Stimulated activated CD8-positive, alpha-beta memory T cell treated with anti-CD3 and anti-CD28 coated beads, Interleukin-7, amount 100 ng/mL, for 24 hours (primary cell): ENCODE results near the gene MRPS27.

Experiments
- DNase-seq: peaks from one replicate; pipeline ENCODE4 v3.0.0-alpha.2; 2020; ENCODE audit warnings: low read depth

MRPS27 gene

GRCh38 chr5:72319976-72320752 lies at the start of gene MRPS27, which contains the start of gene PTCD2:
Gene MRPS27, minus strand, starts transcription at chr5:72320240. Its CDS starts 19 bp downstream, at chr5:72320221.
Gene PTCD2, plus strand, starts transcription at chr5:72320373. Its CDS starts 10 bp downstream, at chr5:72320383.
- peak; percentile 85 for DNase-seq

GRCh38 chr5:72369711-72370110 lies 49.7 kb upstream of the MRPS27 start:
- no peak for DNase-seq

DNA sequence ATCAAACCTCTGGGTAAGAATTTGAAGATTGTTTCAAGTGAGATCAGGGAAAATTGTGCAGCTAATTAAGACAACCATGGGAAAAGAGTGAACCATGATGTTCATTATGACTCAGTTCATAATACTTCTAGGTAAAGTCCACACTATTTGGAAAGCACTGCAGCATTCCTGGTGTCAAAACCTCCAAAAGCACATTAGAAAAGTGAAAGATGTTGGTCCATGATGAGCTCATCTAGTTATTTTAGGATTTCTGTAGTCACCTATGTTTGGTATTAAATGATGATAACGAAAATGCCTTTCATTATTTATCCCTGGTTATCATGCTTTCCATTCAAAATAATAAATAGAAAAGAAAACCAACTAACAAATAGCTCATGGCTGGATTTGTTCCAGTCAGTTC lies 49.3 kb upstream of the MRPS27 start:
- DNase-seq: no peak

GRCh38 chr5:72368271-72368670 lies 48.2 kb upstream of the MRPS27 start:
- no peak for DNase-seq

DNA sequence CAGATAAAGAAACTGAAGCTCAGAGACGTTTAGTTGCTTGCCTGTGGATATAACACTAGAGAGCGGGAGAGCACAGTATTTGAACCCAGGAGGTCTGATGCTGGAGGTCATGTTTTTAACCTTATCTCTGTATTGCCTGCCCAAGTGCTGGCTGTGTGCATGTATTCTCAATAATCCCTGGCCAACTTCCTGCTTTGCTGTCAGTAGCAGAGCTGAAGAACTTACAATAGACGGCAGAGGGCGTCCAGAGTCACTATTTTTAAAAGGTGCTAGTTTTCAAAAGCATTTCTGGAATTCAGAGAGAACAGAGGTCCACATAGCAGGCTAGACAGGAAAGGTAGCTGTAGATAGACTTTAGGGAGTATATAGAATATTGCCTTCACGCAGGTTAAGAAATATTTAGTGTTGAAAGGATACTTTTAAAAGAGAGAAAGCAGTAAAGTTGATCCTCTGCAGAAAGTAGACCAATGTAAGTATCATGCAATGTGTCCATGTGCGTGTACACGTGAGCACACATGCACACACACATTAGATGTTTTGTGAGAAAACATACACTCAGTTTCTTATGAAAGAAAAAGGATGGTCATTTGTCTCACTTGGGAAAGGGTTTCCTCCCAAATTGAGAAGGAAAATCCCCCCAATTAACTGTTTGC lies 46.4 kb upstream of the MRPS27 start:
- DNase-seq: no peak

DNA sequence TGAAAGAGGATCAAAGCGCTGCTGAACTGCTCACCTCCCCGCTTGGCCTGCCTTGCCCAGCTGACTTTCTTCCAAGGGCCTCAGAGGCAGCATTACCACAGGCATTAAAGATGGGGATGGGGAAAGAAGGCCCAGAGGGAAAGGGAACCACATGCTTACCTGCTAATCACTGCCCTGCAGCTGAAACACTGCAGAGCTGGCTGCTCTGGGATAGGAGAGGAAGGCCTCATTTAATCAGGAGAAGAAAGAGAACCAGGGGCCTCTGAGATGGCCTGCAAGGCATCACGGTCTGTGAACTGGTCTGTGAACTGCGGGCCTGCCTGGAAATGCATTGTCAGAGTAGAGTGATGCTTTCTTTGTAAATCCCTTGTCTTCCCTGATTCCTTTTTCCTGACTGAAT lies 44.9 kb upstream of the MRPS27 start:
- no peak for DNase-seq

GRCh38 chr5:72364171-72364570 lies 44.1 kb upstream of the MRPS27 start:
- DNase-seq: no peak

GRCh38 chr5:72363166-72363802 lies 43.2 kb upstream of the MRPS27 start:
- no peak for DNase-seq

- no peak for DNase-seq
These were observed 39.8 kb upstream of the MRPS27 start for GRCh38 chr5:72359886-72360285.

GRCh38 chr5:72358925-72359324 lies 38.9 kb upstream of the MRPS27 start:
- DNase-seq: no peak

DNA sequence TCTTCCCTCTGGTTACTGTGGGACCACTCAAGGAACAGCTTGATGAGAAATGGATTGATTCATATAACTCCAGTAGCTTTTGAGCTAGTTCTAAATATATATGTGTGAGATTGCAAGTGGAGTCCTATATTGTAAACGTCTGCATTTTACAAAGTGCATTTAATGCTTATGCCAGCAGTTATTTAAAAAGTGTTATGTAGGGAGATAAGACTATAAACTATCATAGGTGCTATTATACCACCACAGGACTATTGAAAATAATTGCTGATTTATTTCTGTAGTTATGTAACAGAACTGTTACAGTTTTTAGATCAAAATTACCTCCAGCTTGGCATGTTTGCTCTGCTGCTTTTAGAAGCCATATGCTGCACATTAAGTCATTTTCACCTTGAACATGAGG lies 36.3 kb upstream of the MRPS27 start:
- no peak for DNase-seq

DNA sequence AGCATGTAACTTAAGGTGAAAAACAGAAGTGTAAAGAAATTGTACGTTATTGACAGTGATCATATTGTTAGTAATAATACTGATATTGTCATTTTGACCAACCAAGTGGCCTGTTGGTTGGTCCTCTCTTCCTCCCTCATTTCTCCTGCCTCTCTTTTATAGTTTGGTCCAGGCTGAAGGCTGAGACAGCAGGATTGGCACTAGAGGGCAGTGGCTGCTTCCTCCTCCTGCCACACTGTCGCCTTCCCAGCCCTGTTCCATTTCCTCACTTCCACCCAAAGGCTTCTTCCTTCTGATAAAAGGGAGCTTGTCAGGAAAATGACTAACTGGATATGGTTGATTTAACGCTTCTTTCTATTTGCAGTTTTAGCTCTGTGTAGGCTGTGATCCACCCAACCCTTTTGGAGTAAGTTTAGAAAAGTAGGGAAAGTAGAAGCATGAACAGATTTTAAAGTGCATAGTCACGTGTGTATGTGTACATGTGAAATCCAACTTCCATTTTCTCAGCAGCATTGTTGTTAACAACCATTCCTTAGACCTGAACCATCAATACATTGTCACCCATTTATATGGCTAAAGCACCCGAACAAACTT lies 35.8 kb upstream of the MRPS27 start:
- DNase-seq: no peak

GRCh38 chr5:72353046-72353445 lies 33.0 kb upstream of the MRPS27 start:
- DNase-seq: no peak

- DNase-seq: no peak
These were observed 32.6 kb upstream of the MRPS27 start for GRCh38 chr5:72352616-72353015.

- no peak for DNase-seq
These were observed 31.3 kb upstream of the MRPS27 start for GRCh38 chr5:72351376-72351775.

DNA sequence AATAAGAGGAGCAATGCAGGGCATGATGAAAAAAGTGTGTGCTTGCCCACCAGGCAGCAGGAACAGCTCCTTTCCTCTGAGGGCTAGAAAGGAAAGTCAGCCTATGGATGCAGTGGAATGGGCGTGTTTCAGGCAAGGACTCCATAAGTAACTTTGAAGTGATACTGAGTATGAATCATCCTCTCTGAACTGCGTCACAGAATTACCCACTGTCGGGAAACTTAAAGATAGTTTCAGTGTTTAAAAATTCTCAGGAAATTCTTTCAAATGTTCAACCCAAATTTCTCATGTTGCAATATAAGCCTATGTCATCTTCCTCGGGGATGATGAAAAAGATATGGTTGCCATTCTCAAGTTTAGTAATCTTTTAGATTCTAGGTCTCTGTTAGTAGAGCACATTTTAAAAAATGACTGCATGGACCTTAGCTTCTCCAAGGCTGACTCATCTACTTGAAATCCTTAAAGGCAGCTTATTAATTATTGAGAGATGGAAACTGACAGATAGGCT lies 27.8 kb upstream of the MRPS27 start:
- no peak for DNase-seq

- DNase-seq: no peak
These were observed 26.4 kb upstream of the MRPS27 start for GRCh38 chr5:72346398-72346797.

DNA sequence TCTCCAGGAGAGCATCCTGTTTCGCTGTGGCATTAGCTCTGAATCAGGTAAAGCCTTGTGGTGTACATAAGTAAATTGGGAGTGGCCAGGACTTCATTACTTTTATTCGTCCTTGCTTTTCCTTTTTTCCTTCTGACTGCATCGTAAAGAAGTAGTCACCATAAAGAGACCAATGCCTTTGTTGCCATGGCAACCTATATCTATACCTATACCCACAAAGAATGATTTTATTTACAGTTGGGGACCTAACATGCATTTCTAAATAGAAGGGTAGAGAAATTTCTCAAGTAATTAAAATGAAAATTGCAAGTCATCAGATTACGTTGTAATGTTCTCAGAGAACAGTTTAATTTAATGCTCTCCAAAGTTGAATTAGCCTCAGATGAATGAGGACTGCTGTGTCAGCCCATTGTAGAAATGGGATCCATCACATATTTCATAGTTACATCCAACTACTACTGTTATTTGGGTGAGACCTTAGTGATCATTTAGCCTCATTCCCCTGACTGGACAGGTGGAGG lies 18.7 kb upstream of the MRPS27 start:
- no peak for DNase-seq

DNA sequence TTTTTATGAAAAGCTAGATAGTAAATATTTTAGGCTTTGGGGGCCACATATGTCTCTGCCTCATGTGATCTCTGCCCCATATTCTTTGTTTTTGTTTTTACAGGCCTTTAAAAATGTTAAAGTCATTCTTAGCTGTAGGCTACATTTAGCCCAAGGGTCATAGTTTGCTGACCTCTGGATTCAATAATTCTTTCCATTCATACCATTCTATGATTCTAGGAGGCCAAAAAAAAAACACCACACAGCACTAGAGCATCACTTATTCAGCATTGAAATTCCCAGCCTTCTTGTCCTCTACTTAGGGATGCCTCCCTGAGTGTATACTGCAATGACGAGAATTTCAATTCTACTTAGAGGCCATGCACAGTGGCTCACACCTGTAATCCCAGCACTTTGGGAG lies 17.1 kb upstream of the MRPS27 start:
- DNase-seq: no peak

- DNase-seq: no peak
These were observed 10.7 kb upstream of the MRPS27 start for GRCh38 chr5:72330712-72331111.

GRCh38 chr5:72328172-72328571 lies 8.1 kb upstream of the MRPS27 start:
- DNase-seq: no peak

DNA sequence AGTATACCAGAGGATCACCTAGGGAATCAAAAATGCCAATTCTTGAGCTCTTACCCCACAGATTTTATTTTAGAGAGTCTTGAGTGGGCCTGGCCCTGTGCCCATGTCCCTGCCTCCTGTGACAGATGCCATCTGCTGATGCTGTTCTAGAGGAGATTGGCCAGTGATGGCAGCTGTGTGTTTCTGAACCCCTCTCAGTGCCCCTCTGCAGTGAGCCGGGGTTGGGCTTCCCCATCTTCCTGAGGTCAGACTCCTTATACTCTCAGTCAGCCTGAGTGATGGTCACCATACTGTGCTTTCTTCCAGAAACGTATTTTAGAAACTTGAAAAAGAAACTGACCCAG lies 6.2 kb upstream of the MRPS27 start:
- DNase-seq: no peak
